Upper lobe of left lung (tissue), 4 donors: ENCODE measurements around the gene CRISPLD2.

ENCODE experiments used
- EP300 ChIP-seq, 4 donors: sonication (generic); formaldehyde crosslinking; IDR thresholded peaks; one replicate each; pipeline ENCODE4 v1.5.1; 2017; ENCODE audit warnings: antibody characterized with exemption in 4 of 4, control low read depth in 2 of 4
- POLR2A ChIP-seq, 4 donors: fragments of 450-650 bp; IDR thresholded peaks; one replicate each; pipeline ENCODE4 v1.5.1; 2016 to 2017; ENCODE audit warnings: antibody characterized with exemption in 4 of 4, mild to moderate bottlenecking in 2 of 4
- POLR2AphosphoS5 ChIP-seq, 2 donors: sonication (generic); formaldehyde crosslinking; IDR thresholded peaks; one replicate each; pipeline ENCODE4 v1.5.1; 2017; ENCODE audit warnings: antibody characterized with exemption in 2 of 2
- TF ChIP-seq, protein P1 (sequence below), 6 experiments: fragments of 450-650 bp in 4 of 6; fragments of 200-600 bp in 2 of 6; sonication (generic) in 2 of 6; IDR thresholded peaks; one replicate each; pipeline ENCODE4 v1.5.1; 2016 to 2019; ENCODE audit warnings: antibody characterized with exemption in 6 of 6

DNA sequence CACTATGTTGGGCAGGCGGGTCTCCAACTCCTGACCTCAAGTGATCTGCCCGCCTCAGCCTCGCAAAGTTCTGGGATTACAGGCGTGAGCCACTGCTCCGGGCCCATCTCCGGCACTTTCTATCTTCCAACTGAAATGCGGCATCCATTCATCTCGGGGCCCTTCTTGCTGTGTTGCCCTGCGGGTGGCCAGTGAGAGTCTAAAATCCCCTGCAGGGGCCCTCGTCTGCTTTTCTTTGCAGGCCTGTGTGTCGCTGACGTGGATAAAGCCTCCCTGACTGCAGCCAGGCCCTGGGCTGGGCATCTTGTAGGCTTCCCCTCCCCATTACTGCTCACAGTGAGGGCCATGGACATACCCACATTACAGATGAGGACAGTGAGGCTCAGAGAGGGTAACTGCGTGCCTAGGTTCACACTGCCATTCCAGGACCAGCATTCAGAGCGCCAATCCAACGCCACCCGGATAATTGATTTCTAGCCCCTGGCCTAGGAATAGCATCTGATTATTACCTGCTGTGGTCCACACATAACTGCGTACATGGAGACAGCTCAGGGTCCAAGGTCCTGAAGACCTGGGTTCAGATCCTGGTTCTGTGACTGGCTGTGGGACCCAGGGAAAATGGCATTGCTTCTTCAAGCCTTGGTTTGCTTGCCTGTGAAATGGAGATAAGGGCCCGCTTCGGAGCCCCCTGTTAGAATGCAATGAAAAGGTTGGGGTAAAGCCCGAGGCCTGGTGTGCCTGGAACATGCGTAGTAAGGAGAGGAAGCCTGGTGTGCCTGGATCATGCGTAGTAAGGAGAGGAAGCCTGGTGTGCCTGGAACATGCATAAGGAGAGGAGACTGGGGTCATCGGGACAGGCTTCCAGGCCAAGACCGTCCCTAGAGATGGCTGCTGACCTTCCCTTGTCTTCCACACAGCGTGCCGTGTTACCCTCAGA is 25.0 kb downstream of the CRISPLD2 start:
- TF ChIP-seq, protein P1, sequence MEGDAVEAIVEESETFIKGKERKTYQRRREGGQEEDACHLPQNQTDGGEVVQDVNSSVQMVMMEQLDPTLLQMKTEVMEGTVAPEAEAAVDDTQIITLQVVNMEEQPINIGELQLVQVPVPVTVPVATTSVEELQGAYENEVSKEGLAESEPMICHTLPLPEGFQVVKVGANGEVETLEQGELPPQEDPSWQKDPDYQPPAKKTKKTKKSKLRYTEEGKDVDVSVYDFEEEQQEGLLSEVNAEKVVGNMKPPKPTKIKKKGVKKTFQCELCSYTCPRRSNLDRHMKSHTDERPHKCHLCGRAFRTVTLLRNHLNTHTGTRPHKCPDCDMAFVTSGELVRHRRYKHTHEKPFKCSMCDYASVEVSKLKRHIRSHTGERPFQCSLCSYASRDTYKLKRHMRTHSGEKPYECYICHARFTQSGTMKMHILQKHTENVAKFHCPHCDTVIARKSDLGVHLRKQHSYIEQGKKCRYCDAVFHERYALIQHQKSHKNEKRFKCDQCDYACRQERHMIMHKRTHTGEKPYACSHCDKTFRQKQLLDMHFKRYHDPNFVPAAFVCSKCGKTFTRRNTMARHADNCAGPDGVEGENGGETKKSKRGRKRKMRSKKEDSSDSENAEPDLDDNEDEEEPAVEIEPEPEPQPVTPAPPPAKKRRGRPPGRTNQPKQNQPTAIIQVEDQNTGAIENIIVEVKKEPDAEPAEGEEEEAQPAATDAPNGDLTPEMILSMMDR (IDR thresholded peaks at IDR 0.05) = no peak
- TF ChIP-seq POLR2AphosphoS5 (IDR thresholded peaks at IDR 0.05) (no peak), EP300 (IDR thresholded peaks at IDR 0.05) (no peak), POLR2A (IDR thresholded peaks at IDR 0.05) (no peak)
